Erythroblast (primary cell): ENCODE data around the gene DPP3.
A peak's percentile ranks its signal among the peaks of the same experiment; 100 is the strongest.
"Not testable (repeated sequence)": the region's sequence is repeated elsewhere in the genome, so short reads cannot be mapped to it uniquely, and the experiment has no call there.

Experiments used
- DNase-seq, 2 experiments: peaks; one replicate each; lab custom pipeline; 2025; lab: John Stamatoyannopoulos, UW
- GATA1 ChIP-seq: IDR thresholded peaks from 2 replicates; pipeline ENCODE4 v1.6.1; 2011; ENCODE audit warnings: low read depth, mild to moderate bottlenecking, control low read depth, low read length, moderate library complexity
- POLR2A ChIP-seq: IDR thresholded peaks from 2 replicates; pipeline ENCODE4 v1.6.1; 2011; ENCODE audit warnings: mild to moderate bottlenecking, low read length

Gene DPP3

GRCh38 chr11:66542362-66542761, 62.1 kb downstream of the DPP3 start:
- TF ChIP-seq GATA1 (no peak), POLR2A (no peak)
- no peak for DNase-seq

DNA sequence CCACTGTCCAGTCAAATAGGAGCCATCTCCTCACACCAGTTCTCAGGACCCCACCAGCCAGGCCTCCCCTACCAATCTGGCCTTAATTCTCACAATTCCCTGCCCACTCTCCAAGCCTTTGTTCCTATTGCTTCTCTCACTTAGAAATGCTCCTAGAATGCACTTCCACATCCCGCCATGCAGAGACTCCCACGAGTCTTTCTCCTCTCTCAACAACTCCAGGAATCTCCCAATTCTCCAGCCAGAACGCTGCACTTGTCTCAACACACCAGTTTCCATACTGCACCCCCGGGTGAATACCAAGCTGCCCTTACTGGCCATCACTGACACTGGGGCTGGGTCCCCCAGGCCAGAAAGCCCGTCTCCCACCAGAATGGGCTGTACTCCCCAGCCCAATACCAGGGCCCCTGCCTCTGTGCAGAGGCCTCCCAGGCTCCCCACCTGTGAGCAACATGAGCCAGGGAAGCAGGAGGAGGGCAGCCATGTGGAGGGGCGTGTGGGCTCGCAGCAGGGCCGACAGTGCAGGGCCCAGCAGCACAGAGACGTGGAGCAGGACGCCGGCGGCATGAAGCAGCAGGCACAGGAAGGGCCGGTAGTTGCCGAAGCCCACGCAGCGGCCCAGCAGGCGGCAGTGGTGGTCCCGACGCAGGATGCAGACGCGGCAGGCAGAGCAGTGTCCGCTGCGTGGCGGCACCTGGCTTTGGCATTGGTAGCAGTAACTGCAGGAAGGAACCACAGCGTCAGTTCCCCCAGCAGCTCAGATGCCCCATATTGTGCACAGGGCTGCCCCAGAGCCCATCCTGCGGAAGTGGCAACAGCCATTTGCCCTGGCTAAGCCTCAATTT, 63.3 kb downstream of the DPP3 start:
- TF ChIP-seq GATA1 (no peak), POLR2A (no peak)
- DNase-seq, result peak; percentile 68 to 75

- not testable (repeated sequence) for DNase-seq
Observed at GRCh38 chr11:66544952-66545351, 64.7 kb downstream of the DPP3 start.

DNA sequence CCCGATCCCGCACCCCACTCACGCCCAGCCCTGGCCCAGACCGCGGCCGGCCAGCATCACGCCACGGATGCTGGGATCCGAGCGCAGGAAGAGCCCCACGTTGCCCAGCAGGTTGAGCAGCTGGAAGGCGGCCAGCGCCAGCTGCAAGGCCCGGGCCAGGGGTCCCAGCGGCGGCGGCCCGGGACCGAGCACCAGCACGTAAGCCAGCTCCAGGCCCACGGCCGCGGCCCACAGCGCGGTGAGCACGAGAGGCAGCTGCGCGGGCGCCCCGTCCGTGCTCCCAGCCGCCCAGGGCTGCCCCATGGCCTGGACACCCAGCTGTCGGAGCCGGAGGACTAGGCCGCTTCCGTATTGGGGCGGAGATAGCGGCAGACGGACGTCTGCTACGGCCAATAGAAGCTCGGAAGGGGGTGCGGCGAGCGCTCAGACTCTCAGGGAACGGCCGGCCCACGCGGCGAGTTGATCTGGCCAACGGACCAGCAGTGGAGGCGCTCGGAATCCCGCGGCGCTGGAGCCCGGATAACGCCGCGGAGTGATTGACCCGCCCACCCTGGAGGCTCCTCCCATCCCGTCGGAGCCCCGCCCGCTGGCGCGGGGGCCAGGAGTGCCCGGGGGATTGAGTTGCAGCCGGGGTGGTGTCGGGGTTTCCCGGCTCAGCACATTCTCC, 65.6 kb downstream of the DPP3 start, which contains the start of gene ZDHHC24:
Gene ZDHHC24, minus strand, starts transcription at position 348 of the 667 bp plus-strand sequence. Its CDS starts 45 bp downstream, at position 303.
- DNase-seq, result peak; percentile 95
- TF ChIP-seq POLR2A, result peak; percentile 67
- no peak for TF ChIP-seq GATA1

DNA sequence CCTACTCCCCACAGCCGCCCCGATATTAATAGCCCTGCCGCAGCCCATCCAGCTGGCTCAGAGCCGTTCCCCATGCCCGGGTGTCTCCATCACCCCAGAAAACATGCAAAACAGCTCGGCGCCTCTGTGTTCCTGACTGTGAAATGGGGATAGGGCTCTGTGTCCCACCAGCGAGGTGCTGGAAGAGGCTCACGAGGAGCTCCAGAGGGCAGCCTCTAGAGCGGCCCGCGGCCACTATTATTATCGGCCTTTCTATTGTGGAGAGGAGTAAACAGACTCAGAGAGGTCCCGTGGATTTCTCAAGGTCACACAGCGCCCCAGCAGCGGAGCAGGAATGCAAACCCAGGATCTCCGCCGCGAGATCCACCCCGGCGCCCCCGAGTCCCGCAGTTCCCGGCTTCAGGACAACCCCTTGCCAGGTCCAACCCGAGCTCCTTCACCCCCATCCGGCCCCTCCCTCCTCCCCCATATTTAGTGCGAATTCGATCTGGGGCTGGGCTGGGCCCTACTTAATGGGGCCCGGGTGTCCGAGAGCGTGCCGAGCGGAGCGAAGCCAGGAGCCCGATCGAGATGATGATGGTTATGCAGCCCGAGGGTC, 66.2 kb downstream of the DPP3 start, which contains the start of gene ACTN3:
Gene ACTN3, plus strand, starts transcription at position 536 of the 598 bp plus-strand sequence. Its CDS starts 35 bp downstream, at position 571.
- DNase-seq, result peak in 1 of 2 experiments; percentile 35

DNA sequence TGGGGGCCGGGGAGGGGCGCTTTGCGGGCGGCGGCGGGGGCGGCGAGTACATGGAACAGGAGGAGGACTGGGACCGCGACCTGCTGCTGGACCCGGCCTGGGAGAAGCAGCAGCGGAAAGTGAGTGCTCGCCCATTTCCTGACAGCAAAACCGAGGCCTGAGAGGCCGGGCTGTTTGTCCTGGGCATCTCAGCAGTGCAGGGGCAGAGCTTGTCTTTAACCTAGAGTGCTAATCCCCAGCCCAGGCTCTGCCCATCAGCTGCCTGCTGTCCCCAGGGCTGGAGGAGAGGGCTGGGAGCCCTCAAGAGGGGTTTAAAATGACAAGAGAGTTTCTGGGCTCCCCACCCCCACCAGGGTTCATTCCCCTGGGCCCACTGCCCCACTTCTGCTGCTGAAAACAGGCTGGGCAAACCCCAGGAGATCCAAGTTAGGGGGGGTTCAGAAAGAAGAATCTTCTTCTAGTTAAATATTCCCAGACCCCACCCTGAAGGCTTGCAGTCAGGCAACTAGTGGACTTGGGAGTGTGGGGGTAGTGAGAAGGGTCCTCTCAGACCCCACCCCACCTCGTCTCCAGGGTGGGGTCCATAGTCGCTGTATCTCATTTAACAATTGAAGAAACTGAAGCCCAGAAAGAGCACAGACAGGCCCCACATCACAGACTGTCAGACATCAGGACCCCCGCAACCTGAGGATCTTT, 66.9 kb downstream of the DPP3 start:
- DNase-seq, result no peak
- no peak for TF ChIP-seq POLR2A
- TF ChIP-seq GATA1, result no peak

More for the DNA sequence above, 66.2 kb downstream of the DPP3 start, which contains the start of gene ACTN3:
- TF ChIP-seq POLR2A (no peak), GATA1 (no peak)

DNA sequence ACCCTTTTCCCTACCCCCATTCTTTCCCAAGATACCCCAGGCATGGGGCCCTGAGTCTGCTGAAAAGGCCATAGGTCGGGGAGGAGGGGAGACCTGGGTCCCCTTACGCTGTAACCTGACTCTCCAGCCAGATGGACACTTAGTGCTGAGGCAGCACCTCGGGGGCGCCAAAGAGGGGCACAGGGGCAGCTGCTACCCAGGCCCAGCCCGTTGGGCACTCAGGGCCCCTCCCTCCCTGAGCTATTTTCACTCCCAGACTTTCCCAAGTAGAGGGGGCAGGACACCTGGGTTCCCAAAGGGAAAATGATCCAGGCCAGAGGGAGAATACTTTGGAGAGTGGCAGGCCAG, 67.4 kb downstream of the DPP3 start:
- DNase-seq, result no peak
- TF ChIP-seq POLR2A (no peak), GATA1 (no peak)

GRCh38 chr11:66548041-66548440, 67.8 kb downstream of the DPP3 start:
- TF ChIP-seq POLR2A (no peak), GATA1 (no peak)
- DNase-seq, result no peak

DNA sequence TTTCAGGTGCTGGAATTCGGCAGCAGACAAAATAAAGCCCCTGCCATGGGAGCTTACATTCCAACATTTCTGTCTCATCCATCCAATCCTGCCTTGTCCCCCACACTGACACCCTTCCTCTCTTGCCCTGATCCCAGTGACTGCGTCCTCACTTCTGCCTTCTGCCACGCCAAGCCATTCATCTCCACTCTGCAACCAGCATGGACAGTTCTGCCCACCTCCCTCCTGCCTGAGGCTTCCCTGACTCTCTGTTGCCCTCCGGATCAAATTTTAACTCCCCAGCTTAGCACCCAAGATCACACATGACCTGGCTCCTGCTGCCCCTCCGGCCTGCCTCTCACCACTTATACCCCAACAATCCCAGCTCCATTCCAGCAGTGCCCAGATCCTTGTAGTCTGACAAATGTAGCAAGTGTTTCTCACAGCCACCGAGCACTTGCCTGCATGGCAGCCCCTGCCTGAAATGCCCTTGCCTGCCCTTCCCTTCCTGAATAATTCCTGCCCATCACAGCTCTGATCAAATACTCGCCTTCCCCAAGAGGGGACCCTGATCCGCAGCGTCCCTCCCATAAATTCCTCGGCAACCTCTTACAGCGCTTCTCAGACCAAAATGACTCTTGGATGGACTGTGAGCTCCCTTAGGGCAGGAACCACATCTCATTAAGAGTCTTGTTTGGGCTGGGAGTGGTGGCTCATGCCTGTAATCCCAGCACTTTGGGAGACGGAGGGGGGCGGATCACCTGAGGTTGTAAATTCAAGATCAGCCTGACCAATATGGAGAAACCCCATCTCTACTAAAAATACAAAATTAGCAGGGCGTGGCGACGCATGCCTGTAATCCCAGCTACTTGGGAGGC, 68.8 kb downstream of the DPP3 start:
- no peak for DNase-seq
- TF ChIP-seq GATA1, result no peak
- no peak for TF ChIP-seq POLR2A

DNA sequence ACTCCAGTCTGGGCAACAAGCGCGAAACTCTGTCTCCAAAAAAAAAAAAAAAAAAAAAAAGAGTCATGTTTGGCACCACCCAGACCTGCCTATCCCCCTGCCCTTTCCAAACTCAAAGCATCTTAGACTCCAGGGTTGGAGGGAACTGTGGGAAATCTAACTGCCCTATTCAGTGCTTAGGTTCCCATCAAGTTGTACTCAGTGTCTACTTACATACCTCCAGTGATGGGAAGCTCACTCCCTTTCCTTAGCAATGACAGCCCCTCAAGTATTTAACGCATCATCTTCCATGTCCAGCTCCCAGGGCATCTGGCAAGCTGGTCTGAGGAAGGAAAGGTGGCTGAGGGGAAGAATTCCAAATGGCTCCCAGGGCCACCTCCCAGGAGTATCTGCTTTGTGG, 69.5 kb downstream of the DPP3 start:
- TF ChIP-seq GATA1 (no peak), POLR2A (no peak)
- DNase-seq, result no peak

DNA sequence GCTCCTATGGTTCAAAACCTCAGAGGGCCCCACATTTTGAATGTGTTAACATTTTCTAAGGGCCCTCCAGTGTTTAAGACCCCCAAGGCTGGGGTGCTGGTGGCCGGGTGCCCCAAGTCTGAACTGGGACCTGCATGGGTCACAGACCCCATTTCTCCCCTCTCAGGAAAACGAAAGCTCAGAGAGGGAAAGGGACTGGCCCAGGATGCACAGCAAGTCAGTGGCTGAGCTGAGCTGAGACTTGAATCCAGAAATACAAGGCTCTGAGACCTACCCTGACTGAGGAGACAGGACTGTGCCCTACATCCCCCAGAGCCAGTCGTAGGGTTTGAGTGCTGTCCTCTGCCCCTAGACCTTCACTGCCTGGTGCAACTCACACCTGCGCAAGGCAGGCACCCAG, 70.7 kb downstream of the DPP3 start:
- TF ChIP-seq POLR2A (no peak), GATA1 (no peak)
- no peak for DNase-seq

GRCh38 chr11:66554602-66555001, 74.4 kb downstream of the DPP3 start:
- no peak for DNase-seq
- TF ChIP-seq POLR2A (no peak), GATA1 (no peak)
